Peyer's patch (tissue), 4 donors: ENCODE measurements around the gene ZNF568. TPM values are rescaled to one million over a fixed set of nuclear protein-coding genes. Genes with fewer than 3 reads are reported as not detected.

Source experiments
- DNase-seq, 3 donors: peaks; one replicate each; pipeline ENCODE4 v3.0.0-alpha.2; 2017 to 2019
- H3K27ac ChIP-seq, 4 donors: fragments of 200-600 bp; sonication (generic); one replicate each; pipeline ENCODE4 v1.5.1; 2016 to 2019
- H3K27me3 ChIP-seq, 2 donors: fragments of 200-600 bp; sonication (generic); one replicate each; pipeline ENCODE4 v1.5.1; 2019
- H3K36me3 ChIP-seq, 3 donors: fragments of 200-600 bp; sonication (generic); one replicate each; pipeline ENCODE4 v1.5.1; 2016 to 2019
- H3K4me1 ChIP-seq, 4 donors: fragments of 200-600 bp; sonication (generic); one replicate each; pipeline ENCODE4 v1.5.1; 2016 to 2019
- H3K4me3 ChIP-seq, 4 donors: fragments of 200-600 bp; sonication (generic); 1 replicate in 3 of 4; 2 replicates in 1 of 4; pipeline ENCODE4 v1.5.1; 2016 to 2019; ENCODE audit warnings: mild to moderate bottlenecking in 1 of 4
- H3K9me3 ChIP-seq, 4 donors: fragments of 200-600 bp; sonication (generic); one replicate each; pipeline ENCODE4 v1.5.1; 2016 to 2019; ENCODE audit warnings: mild to moderate bottlenecking in 1 of 4
- POLR2A ChIP-seq, 2 donors: fragments of 450-650 bp; IDR thresholded peaks; one replicate each; pipeline ENCODE4 v1.5.1; 2017; ENCODE audit warnings: antibody characterized with exemption in 2 of 2, mild to moderate bottlenecking in 2 of 2, moderate library complexity in 2 of 2
- total RNA-seq, 4 donors: library from RNA; depleted of rRNA; stranded (reverse); fragments of >200 nt; gene quantifications; one replicate each; pipeline ENCODE4 v1.1.0, GENCODE V29; 2016
- TF ChIP-seq, protein P1 (sequence below), 6 experiments: fragments of 450-650 bp in 4 of 6; fragments of 200-600 bp in 2 of 6; sonication (generic) in 1 of 6; IDR thresholded peaks; one replicate each; pipeline ENCODE4 v1.5.1; 2017 to 2019; ENCODE audit warnings: antibody characterized with exemption in 6 of 6, mild to moderate bottlenecking in 3 of 6, moderate library complexity in 1 of 6

Gene ZNF568
- total RNA-seq, 4 donors from 2014 or later: 2.7 to 17.3 (median 3.7) TPM

DNA sequence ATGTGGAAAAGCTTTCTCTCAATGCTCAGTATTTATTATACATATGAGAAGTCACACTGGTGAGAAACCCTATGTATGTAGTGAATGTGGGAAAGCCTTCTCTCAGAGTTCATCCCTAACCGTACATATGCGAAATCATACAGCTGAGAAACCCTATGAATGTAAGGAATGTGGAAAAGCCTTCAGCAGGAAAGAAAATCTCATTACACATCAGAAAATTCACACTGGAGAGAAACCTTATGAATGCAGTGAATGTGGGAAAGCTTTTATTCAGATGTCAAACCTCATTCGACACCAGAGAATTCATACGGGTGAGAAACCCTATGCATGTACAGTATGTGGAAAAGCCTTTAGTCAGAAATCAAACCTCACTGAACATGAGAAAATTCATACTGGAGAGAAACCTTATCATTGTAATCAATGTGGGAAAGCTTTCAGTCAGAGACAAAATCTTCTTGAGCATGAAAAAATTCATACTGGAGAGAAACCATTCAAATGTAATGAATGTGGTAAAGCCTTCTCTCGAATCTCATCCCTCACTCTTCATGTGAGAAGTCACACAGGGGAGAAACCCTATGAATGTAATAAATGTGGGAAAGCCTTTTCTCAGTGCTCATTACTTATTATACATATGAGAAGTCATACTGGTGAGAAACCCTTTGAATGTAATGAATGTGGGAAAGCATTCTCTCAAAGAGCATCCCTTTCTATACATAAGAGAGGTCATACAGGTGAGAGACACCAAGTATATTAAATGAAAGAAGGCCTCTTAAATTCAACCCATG is 34.4 kb downstream of the ZNF568 start:
- H3K9me3 ChIP-seq: peaks cover 0 to 76% (median 13%) of the 10 kb centered on the region in 4 donors
- no peaks in the 10 kb centered on the region for H3K27me3 ChIP-seq
- peaks cover 0 to 49% (median 0%) of the 10 kb centered on the region in 3 donors for H3K36me3 ChIP-seq
- no peak for DNase-seq
- no peak overlapping the region for H3K4me3 ChIP-seq
- no peak overlapping the region for H3K27ac ChIP-seq
- H3K4me1 ChIP-seq: no peaks in the 10 kb centered on the region
- TF ChIP-seq POLR2A (IDR thresholded peaks at IDR 0.05): no peak
- TF ChIP-seq, protein P1, sequence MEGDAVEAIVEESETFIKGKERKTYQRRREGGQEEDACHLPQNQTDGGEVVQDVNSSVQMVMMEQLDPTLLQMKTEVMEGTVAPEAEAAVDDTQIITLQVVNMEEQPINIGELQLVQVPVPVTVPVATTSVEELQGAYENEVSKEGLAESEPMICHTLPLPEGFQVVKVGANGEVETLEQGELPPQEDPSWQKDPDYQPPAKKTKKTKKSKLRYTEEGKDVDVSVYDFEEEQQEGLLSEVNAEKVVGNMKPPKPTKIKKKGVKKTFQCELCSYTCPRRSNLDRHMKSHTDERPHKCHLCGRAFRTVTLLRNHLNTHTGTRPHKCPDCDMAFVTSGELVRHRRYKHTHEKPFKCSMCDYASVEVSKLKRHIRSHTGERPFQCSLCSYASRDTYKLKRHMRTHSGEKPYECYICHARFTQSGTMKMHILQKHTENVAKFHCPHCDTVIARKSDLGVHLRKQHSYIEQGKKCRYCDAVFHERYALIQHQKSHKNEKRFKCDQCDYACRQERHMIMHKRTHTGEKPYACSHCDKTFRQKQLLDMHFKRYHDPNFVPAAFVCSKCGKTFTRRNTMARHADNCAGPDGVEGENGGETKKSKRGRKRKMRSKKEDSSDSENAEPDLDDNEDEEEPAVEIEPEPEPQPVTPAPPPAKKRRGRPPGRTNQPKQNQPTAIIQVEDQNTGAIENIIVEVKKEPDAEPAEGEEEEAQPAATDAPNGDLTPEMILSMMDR (IDR thresholded peaks at IDR 0.05): no peak

DNA sequence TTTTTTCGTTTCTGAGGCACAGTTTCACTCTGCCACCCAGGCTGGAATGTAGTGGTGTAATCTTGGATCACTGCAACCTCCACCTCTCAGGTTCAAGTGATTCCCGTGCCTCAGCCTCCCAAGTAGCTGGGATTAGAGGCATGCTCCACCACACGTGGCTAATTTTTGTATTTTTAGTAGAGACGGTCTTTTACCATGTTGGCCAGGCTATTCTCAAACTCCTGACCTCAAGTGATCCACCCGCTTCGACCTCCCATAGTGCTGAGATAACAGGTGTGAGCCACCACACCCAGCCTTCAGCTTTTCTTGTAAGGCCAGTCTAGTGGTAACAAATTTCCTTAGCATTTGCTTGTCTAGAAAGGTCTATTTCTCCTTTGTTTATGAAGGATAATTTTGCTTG is 46.2 kb downstream of the ZNF568 start:
- Histone ChIP-seq H3K9me3 (peaks cover 0 to 11% (median 1%) of the 10 kb centered on the region in 4 donors), H3K27ac (no peak overlapping the region), H3K4me3 (no peak overlapping the region), H3K4me1 (no peaks in the 10 kb centered on the region), H3K27me3 (no peaks in the 10 kb centered on the region), H3K36me3 (no peaks in the 10 kb centered on the region)
- DNase-seq: no peak
- TF ChIP-seq, protein P1 (IDR thresholded peaks at IDR 0.05): no peak
- no peak for TF ChIP-seq POLR2A (IDR thresholded peaks at IDR 0.05)

DNA sequence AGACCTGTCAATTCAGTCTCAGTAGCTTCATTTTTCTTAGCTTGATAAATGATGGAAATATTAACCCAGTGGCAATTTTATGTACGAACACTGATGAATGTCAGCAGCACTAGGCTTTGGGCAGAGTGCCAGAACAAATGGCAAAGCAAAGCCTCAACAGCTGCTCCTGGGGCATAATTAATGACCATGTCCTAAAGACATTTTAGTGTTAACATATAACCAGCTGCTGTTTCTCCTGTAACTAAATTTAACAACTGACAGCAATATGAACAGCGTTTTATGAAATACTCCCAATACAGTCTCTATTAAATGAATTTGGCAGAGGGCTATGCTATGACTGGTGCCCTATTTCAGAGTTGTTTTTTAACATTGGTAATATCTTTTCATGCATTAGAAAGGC is 47.1 kb downstream of the ZNF568 start:
- Histone ChIP-seq H3K4me3 (no peak overlapping the region), H3K9me3 (peaks cover 0 to 11% (median 0%) of the 10 kb centered on the region in 4 donors), H3K36me3 (no peaks in the 10 kb centered on the region), H3K4me1 (no peaks in the 10 kb centered on the region), H3K27ac (no peak overlapping the region), H3K27me3 (no peaks in the 10 kb centered on the region)
- TF ChIP-seq POLR2A (IDR thresholded peaks at IDR 0.05): no peak
- TF ChIP-seq, protein P1 (IDR thresholded peaks at IDR 0.05): no peak
- DNase-seq: no peak

DNA sequence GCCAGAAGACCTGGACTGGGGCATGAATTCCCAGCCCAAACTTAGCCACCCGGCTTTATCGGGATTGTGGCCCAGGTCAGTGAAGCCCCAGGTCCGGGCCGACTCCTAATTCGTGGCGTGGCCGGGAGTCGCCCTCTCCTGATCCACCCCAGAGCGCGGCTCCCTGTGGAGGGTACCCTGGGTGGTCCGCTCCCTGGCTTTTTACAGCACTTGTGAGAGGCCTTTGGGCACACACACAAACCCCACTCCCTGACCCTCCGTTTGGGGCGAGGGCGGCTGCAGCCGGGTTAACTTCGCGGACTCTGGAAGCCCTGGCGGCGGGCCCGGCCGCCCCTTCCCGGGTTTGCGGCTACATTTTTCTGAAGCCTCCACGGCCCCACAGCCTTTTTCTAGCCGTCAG is 56.4 kb downstream of the ZNF568 start:
- H3K27ac ChIP-seq: peak overlapping the region; percentile 64 to 86 (median 76)
- H3K36me3 ChIP-seq: no peaks in the 10 kb centered on the region
- TF ChIP-seq, protein P1 (IDR thresholded peaks at IDR 0.05): no peak
- no peak for TF ChIP-seq POLR2A (IDR thresholded peaks at IDR 0.05)
- peaks cover 0 to 4% (median 0%) of the 10 kb centered on the region in 4 donors for H3K9me3 ChIP-seq
- peak overlapping the region; percentile 54 to 71 (median 66) for H3K4me3 ChIP-seq
- DNase-seq: no peak
- peaks cover 0 to 14% (median 2%) of the 10 kb centered on the region in 4 donors for H3K4me1 ChIP-seq
- H3K27me3 ChIP-seq: no peaks in the 10 kb centered on the region

DNA sequence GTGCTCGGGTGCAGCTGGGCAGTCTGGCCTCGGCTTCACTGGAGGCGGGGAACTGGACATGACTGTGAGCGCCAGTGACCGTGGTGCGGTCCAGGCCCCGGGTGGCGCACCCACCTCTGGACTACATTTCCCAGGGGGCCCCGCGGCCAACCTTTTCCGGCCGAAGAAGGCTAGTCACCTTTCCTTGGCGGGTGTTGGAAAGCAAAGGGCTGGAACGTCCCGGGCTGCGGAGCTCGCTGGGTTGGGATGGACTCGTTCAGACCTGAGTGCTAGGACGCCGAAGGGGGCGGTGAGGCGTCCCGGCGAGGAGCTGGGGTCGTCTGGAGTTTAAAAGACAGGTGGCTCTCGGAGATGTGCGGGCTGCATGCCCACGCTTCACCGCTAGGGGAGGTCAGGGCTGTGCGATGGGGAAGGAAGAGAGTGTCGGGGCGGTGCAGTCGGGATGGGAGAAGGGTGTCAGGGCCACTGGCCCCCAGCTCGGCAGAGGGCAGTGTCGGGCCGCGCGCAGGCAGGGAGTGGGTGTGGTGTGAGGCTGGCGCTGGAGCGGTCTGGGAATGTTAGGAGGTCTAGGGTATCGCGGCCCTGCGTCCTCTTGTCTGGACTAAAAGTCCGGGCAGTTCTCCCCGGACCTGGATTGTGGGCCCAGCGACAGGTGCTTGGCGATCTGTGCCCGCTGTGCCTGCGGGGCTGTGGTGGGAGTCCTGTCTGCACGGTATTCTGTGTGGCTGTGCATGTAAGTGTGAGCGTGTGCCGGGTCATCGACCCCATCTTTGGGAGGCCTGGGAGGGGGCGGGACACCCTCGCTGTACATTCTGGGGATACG is 57.1 kb downstream of the ZNF568 start:
- Histone ChIP-seq H3K4me3 (peak overlapping the region; percentile 54 to 71 (median 66)), H3K27me3 (no peaks in the 10 kb centered on the region), H3K36me3 (no peaks in the 10 kb centered on the region), H3K27ac (peak overlapping the region; percentile 64 to 86 (median 76)), H3K4me1 (peaks cover 0 to 14% (median 2%) of the 10 kb centered on the region in 4 donors), H3K9me3 (peaks cover 0 to 4% (median 0%) of the 10 kb centered on the region in 4 donors)
- DNase-seq: peak; percentile 78 to 90 (median 84)
- TF ChIP-seq POLR2A (IDR thresholded peaks at IDR 0.05): no peak
- TF ChIP-seq, protein P1 (IDR thresholded peaks at IDR 0.05): peak; percentile 71 to 91 (median 77)
